VCaP (cell line): Measurements from ENCODE around the gene NRXN3.

Experiments
- H3K27ac ChIP-seq: fragments of 450-650 bp; 2 replicates; pipeline ENCODE4 v1.5.1; 2017
- TF ChIP-seq, protein P1 (sequence below): fragments of 450-650 bp; conservative IDR thresholded peaks from 2 replicates; pipeline ENCODE4 v1.5.1; 2017; ENCODE audit warnings: mild to moderate bottlenecking, moderate library complexity

The NRXN3 gene

DNA sequence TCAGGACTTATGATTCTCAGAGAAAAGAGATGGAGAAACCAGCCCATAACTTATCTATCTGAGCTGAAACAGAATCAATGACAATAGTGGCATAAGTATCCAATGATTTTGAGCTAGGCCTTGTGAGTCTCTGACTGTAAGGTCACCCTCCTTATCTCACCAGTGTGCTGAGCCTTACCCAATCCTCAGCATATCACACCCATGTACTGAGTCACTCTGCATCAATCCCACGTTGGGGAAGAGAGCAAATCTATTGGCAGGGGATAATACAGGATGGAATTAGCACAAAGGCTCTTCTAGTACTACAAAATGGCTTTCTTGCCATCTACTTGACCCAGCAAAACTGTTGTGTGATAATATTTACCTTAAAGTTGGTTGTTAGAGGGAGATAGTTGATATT lies 997.8 kb downstream of the NRXN3 start:
- TF ChIP-seq, protein P1, sequence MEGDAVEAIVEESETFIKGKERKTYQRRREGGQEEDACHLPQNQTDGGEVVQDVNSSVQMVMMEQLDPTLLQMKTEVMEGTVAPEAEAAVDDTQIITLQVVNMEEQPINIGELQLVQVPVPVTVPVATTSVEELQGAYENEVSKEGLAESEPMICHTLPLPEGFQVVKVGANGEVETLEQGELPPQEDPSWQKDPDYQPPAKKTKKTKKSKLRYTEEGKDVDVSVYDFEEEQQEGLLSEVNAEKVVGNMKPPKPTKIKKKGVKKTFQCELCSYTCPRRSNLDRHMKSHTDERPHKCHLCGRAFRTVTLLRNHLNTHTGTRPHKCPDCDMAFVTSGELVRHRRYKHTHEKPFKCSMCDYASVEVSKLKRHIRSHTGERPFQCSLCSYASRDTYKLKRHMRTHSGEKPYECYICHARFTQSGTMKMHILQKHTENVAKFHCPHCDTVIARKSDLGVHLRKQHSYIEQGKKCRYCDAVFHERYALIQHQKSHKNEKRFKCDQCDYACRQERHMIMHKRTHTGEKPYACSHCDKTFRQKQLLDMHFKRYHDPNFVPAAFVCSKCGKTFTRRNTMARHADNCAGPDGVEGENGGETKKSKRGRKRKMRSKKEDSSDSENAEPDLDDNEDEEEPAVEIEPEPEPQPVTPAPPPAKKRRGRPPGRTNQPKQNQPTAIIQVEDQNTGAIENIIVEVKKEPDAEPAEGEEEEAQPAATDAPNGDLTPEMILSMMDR, result no peak
- H3K27ac ChIP-seq, result no peak overlapping the region

DNA sequence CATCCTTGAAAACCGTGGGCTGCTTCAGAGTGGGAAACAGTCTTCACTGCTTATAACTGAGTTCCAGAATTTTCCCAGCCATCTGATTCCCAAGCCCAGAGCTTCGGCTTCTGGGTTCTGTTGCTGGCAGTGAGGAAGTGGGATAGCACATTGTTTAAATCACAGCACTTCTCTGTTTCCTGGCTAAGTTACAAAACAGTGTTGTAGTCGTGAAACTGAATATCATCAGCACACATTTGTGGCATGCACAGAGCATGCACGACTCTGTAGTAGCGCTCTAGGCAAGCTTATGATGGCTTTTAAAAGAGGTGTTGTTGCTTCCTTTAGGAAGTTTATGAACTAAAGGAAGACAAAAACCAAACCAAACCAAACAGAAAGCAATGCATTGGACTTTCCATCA lies 1005.5 kb downstream of the NRXN3 start:
- TF ChIP-seq, protein P1, result no peak
- no peak overlapping the region for H3K27ac ChIP-seq

DNA sequence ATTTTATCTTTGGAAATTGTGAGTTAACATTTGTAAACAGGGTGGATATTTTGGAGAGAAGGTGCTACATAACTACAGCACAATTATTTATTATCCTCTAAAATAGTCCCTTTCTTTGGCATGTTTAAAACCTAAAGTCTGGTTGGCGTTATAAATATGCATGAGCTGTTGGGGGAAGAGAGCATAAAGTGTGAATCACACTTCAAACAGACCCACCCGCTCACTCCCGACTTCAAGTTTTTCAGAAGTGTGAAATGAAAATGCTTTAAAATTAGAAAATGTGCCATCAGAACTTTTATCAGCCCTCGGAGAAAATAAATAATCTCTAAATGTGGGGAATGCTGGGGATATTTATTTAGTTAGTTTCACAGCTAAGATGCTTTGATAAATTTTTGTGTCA lies 1006.9 kb downstream of the NRXN3 start:
- no peak overlapping the region for H3K27ac ChIP-seq
- TF ChIP-seq, protein P1, result no peak

- TF ChIP-seq, protein P1, result no peak
- H3K27ac ChIP-seq, result no peak overlapping the region
Observed at GRCh38 chr14:79178719-79179118, 1008.5 kb downstream of the NRXN3 start.

- TF ChIP-seq, protein P1, result no peak
- H3K27ac ChIP-seq, result no peak overlapping the region
Observed at GRCh38 chr14:79179985-79180384, 1009.8 kb downstream of the NRXN3 start.

DNA sequence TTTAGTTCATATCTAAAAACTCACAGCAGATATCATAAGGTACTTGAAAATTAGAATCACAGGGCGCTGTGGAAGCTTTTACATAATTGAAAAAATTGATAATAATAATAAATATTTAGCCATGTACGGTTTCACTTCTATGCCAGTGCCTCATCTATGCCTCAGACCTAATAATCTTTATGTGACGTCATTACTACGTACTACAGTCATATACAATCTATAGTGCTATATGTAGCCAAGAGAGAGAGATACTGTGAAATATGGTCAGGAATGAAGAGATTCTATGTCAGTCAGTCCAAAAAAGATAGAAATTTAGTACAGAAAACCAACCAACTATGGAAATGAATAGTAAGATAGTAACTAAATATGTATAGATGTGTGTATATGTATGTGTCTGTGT lies 1010.5 kb downstream of the NRXN3 start:
- TF ChIP-seq, protein P1, result no peak
- H3K27ac ChIP-seq, result no peak overlapping the region

DNA sequence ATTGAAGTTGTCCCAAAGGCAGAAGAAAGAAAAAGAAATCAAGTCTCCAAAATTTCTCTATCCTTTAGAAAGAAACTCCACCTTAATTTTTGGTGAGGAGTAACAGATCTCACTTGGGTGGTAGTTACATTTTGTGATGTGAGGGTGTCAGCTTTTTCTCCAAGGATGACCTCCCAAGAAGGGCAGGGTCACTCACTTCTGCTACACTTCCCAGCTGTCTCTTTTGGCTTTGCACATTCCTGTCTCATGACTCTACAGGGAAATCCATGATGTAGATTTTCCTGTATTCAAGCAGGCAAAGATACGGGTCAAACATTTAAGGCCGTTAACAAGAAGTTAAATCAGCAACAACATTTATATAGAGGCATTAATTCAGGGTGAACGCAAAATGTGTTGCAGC lies 1016.4 kb downstream of the NRXN3 start:
- TF ChIP-seq, protein P1, result no peak
- H3K27ac ChIP-seq, result no peak overlapping the region
